HG03045 (cell line): ENCODE results near the gene KRAS.
A peak's percentile ranks its signal among the peaks of the same experiment; 100 is the strongest.
"Not testable (repeated sequence)": the region's sequence is repeated elsewhere in the genome, so short reads cannot be mapped to it uniquely, and the experiment has no call there.

ENCODE experiments used
- ATAC-seq: cut with Tn5 transposase; IDR thresholded peaks from one replicate; pipeline ENCODE4 v1.9.1; 2021; ENCODE audit warnings: mild to moderate bottlenecking, moderate library complexity; ENCODE audit not compliant: unreplicated experiment

KRAS gene

DNA sequence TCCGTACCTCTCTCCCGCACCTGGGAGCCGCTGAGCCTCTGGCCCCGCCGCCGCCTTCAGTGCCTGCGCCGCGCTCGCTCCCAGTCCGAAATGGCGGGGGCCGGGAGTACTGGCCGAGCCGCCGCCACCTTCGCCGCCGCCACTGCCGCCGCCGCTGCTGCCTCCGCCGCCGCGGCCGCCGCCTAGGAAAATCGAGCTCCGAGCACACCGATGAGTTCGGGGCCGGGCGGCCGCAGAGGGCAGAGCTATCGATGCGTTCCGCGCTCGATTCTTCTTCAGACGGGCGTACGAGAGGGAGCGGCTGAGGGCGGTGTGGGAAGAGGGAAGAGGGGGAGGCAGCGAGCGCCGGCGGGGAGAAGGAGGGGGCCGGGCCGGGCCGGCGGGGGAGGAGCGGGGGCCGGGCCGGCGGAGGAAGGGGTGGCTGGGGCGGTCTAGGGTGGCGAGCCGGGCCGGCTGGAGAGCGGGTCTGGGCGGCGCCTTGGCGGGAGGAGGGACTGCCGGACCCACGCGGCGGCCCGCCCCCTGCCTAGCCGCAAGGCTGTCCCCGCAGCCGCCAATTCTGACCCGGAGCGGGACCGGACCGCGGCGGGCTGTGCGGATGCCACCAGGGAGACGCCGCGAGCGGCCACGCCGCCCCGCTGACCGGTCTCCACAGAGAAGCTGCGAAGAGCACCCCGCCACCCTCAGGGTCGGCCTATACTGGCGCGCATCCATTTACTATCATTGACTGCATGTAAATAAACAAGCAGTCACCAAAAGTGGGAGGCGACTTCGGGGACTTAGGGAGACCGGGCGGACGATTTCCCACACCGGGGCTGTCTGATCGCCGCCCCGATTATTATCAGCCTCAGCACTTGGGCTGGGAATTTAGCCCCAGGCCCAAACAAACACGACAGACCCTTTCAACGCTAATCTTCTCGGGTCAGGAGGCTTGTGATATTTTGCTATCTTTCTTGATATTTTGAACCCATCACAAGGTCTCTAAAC is at the start of gene KRAS:
KRAS (minus strand) TSS at position 186 of the 987 bp plus-strand sequence.
- peak; percentile 85 for ATAC-seq

GRCh38 chr12:25296381-25296780 is 45.7 kb upstream of the KRAS start:
- ATAC-seq, result no peak

GRCh38 chr12:25295361-25295760 is 44.6 kb upstream of the KRAS start:
- ATAC-seq, result no peak

DNA sequence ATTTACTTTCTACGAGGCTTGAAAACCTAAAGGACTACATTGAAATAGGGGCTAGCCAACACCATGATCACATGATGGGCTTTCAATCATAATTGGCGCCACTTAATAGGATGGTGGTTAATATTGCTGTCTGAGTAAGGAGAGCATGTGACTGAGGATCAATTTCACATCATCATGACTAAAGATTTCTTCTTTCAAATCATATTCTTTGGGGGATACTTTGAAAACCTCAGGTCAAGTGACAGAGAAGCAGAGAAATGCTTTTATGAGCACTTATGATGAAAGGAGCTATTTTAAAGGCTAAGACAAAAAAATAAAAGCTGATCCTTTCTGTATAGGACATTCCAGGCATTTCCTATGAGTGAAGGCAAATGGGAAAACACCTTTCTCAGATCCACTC is 42.9 kb upstream of the KRAS start:
- ATAC-seq, result no peak

DNA sequence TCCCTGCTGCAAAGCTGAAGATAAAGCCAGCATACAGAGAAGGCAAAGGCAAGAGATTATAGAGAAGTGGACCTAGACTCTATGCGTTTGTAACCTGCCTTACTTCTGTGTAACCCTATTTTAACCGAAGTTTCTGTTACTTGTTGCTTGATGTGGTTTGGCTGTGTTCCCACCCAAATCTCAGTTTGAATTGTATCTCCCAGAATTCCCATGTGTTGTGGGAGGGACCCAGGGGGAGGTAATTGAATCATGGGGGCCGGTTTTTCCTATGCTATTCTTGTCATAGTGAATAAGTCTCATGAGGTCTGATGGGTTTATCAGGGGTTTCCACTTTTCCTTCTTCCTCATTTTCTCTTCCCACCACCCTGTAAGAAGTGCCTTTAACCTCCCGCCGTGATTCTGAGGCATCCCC is 42.1 kb upstream of the KRAS start:
- ATAC-seq, result not testable (repeated sequence)

- ATAC-seq, result no peak
These were observed 36.9 kb upstream of the KRAS start for GRCh38 chr12:25287610-25288009.

- ATAC-seq, result no peak
These were observed 36.1 kb upstream of the KRAS start for GRCh38 chr12:25286837-25287236.

DNA sequence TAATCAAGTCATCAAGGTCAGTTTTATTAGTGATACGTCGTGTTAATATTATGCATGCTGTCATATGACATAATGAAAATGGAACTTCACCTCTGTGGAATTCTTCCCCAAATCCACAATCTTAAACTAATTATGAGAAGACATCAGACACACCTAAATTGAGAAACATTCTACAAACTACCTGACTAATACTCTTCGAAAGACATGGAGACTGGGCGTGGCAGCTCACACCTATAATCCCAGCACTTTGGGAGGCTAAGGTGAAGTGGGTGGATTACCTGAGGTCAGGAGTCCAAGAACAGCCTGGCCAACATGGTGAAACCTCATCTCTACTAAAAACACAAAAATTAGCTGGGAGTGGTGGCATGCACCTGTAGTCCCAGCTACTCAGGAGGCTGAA is 33.3 kb upstream of the KRAS start:
- no peak for ATAC-seq

DNA sequence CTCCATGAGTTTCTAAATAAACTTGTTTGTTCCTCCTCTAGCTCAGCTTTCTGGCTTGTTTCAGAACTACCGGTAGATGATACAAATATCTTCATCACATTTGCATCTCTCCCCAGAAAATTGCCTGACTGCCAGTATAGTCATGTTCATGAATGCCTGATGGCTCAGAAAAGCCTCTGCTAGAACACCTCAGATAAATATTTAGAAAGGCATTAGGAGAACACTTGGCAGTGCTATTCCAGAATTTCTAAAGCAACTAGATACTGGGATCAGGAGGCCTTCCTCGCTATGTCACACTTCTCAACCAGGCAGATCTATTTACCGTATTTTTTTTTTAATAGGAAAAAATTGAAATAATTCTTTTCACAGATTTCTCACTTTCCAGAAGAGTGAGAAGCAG is 32.3 kb upstream of the KRAS start:
- no peak for ATAC-seq

GRCh38 chr12:25280082-25280481 is 29.4 kb upstream of the KRAS start:
- ATAC-seq, result no peak

GRCh38 chr12:25278269-25278668 is 27.5 kb upstream of the KRAS start:
- no peak for ATAC-seq

- ATAC-seq, result no peak
These were observed 25.6 kb upstream of the KRAS start for GRCh38 chr12:25276199-25276937.

DNA sequence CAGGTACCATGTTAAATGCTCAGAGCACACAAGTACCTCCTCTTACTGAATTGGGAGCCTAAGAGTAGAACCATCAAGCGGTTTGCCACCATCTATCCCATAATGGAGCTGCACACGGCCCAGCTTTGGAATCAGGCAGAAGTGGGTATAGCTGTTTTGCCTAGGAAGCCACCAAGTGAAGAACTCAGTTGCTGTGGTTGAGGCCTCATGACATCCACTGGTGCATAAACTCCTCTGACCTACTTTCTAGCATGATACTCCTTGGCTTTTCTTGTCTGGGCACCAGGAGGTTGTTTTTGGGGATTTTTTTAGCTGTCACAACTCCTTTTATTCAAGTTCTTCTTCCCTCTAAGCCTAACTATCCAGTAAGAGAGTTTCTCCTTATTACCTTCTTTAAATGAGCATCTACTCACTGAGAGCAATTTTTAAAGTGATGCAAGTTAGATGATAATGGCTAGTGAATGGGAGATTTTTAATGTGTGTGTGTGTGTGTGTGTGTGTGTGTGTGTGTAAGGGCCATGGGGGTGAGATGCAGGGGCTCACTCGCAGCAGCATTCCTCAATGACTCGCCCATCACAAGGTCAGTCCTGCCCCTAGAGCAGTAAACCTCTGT is 20.9 kb upstream of the KRAS start:
- ATAC-seq, result no peak

GRCh38 chr12:25269701-25270100 is 19.0 kb upstream of the KRAS start:
- peak; percentile 51 for ATAC-seq

DNA sequence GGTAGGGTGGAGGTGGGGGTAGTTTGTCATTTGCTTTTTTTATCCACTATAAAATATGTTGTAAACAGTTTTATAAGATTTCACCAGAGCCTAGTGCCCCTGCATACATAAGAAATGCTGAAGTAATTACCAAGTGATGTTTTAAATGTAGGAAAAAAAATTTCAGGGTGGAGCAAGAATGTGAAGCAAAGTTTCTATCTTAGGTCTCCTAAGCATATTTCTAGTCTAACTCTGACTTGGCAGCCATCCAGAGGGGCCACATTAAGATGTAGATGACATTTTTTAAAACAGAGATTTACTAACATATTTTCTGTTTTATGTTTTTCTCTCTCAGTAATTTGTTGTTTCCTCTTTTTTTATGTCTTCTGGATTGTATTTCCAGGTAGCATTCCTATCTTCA is 15.8 kb upstream of the KRAS start:
- no peak for ATAC-seq

GRCh38 chr12:25264862-25265261 is 14.1 kb upstream of the KRAS start:
- ATAC-seq, result no peak

- no peak for ATAC-seq
These were observed 13.4 kb upstream of the KRAS start for GRCh38 chr12:25264114-25264513.

- ATAC-seq, result no peak
These were observed 12.9 kb upstream of the KRAS start for GRCh38 chr12:25263594-25263993.

DNA sequence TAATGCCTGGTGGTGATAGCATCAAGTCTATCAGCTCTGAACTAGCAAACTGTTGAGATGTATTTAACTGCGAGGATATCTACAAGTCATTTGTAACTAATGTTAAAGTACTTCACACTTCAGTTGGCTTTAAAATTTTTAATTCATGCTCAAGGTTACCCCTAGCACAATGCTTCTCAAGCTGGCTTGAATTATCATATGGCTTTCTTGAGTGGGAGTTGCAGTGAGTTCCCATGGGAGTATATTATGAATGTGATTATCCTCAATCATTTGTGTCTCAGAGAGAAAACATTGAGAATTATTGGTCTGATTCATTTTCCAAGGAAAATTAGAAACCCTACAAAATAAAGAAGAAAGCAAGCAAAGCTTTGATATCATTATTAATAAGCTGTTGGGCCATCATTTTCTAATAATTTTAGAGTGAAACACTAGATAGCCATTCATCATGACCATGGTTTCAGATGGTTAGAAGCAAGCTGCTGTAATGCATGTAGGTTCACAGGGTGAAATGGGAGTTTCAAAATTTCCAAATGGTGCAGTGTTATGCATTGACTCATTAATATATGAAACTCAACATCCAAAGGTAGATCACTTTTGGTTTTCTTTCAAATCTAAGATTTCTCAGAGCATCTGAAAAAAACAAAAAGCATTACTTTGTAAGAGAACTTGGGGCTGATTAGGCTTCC is 11.8 kb upstream of the KRAS start:
- ATAC-seq, result no peak

DNA sequence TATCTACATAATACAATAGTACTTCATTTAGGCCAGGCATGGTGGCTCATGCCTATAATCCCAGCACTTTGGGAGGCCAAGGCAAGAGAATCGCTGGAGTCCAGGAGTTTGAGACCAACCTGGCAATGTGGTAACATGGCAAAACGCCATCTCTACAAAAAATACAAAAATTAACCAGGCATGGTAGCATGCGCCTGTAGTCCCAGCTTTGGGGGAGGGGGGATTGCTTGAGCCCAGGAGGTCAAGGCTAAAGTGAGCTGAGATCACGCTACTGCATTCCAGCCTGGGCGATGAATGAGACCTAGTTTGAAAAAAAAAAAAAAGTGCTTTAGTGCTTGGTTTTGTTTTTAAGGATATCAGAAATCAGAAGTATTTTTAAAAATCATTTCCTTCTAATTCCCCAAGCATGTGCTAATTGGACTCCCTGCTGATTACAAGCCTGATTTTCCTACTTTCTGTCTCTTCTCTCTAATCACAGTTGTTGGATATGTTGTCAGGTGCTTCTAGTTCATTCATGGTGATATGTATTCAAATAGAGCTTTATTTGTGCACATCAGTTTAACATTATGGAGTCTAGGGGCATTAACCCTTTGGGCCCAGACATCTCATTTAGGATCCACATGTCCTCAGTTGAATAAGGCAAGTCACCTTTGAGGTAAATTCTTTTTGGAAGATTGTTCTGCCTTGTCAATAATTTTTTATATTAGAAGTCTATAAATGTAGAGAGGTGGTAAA is 7.0 kb upstream of the KRAS start:
- ATAC-seq, result no peak
